ENCODE results near the gene COG2.
"Not testable (repeated sequence)": the region's sequence is repeated elsewhere in the genome, so short reads cannot be mapped to it uniquely, and the experiment has no call there.

Gene COG2

GRCh38 chr1:230642263-230642959 lies at the start of gene COG2:
Gene COG2 (plus strand): TSS chr1:230642481. CDS start chr1:230642607, 126 bp downstream.
- DNase-seq (ENCODE audit: low spot score), result peak; percentile 95
- TF ChIP-seq, protein P1, sequence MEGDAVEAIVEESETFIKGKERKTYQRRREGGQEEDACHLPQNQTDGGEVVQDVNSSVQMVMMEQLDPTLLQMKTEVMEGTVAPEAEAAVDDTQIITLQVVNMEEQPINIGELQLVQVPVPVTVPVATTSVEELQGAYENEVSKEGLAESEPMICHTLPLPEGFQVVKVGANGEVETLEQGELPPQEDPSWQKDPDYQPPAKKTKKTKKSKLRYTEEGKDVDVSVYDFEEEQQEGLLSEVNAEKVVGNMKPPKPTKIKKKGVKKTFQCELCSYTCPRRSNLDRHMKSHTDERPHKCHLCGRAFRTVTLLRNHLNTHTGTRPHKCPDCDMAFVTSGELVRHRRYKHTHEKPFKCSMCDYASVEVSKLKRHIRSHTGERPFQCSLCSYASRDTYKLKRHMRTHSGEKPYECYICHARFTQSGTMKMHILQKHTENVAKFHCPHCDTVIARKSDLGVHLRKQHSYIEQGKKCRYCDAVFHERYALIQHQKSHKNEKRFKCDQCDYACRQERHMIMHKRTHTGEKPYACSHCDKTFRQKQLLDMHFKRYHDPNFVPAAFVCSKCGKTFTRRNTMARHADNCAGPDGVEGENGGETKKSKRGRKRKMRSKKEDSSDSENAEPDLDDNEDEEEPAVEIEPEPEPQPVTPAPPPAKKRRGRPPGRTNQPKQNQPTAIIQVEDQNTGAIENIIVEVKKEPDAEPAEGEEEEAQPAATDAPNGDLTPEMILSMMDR (IDR thresholded peaks at IDR 0.05; ENCODE audit: extremely low read depth, missing control alignments), result peak; percentile 94

DNA sequence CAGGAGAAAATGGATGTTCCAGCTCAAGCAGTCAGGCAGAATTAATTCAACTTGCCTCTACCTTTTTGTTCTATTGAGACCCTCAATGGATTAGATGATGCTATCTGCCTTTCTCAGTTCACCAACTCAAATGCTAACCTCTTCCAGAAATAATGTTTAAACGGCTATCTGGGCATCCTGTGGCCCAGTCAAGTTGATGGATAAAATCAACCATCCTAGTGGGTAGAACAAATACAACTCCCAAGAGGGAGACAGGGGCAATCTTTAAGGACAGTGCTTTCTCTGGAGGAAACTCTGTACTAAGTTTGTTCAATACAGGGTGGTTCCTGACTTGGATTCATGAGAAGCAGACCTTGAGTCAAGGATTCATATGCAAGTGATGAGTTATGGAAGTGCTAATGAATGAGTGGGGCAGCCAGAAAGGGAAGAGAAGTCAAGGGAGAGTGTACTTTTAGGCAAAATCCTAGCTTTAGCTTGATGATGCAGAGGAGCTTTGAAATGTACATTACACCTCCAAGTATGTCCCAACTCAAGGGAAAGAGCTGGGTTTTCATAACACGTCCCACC lies 49.4 kb upstream of the COG2 start:
- TF ChIP-seq, protein P1 (IDR thresholded peaks at IDR 0.05; ENCODE audit: extremely low read depth, missing control alignments), result no peak
- DNase-seq (ENCODE audit: low spot score), result no peak

GRCh38 chr1:230594214-230594773 lies 48.0 kb upstream of the COG2 start:
- TF ChIP-seq, protein P1 (IDR thresholded peaks at IDR 0.05; ENCODE audit: extremely low read depth, missing control alignments), result no peak
- no peak for DNase-seq (ENCODE audit: low spot score)

- TF ChIP-seq, protein P1 (IDR thresholded peaks at IDR 0.05; ENCODE audit: extremely low read depth, missing control alignments), result no peak
- no peak for DNase-seq (ENCODE audit: low spot score)
These were observed 47.1 kb upstream of the COG2 start for GRCh38 chr1:230595181-230595580.

- no peak for DNase-seq (ENCODE audit: low spot score)
- TF ChIP-seq, protein P1 (IDR thresholded peaks at IDR 0.05; ENCODE audit: extremely low read depth, missing control alignments), result no peak
These were observed 46.0 kb upstream of the COG2 start for GRCh38 chr1:230596306-230596705.

DNA sequence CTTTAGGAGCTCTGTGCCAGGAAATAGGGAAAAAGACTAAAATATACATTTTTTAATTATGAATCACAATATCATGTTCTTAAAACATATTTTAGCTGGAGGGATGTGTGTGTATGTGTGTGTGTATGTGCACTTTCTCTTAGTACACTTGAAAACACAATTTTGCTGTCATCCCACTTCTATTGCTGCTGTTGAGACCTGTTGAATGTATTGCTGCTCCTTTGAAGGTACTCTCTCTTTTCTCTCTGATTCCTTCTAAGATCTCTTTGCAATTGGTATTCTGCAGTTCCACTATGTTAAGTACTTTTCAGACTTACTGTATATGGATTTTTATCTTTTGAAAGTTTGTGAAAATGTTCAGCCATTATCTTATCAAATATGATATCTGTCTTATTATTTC lies 43.5 kb upstream of the COG2 start:
- TF ChIP-seq, protein P1 (IDR thresholded peaks at IDR 0.05; ENCODE audit: extremely low read depth, missing control alignments), result no peak
- DNase-seq (ENCODE audit: low spot score), result no peak

DNA sequence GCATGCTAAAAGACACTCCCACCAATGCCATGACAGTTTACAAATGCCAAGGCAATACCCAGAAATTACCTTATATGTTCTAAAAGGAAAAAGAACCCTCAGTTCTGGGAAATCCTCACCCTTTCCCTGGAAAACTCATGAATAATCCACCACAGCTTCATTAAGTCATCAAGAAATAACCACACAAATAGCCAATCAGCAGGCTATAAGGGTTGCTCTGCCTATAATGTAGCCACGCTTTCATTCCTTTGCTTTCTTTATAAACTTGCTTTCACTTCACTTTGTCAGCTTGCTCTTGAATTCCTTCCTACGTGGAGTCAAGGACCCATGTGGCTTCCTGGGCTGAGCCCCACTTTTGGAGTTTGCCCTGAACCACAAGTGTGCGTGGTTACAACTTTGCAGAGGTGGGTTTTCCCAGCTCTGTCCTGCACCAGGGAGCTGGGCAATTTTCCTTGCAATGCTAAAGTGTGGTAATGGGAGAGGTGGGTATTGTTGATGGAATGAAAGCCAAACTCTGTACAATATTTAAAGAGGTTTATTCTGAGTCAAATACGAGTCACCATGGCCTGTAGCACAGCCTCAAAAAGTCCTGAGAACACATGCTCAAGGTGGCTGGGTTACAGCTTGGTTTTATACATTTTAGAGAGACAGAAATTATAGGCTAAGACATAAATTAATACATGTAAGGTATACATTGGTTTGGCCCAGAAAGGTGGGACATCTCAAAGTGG lies 42.2 kb upstream of the COG2 start:
- no peak for DNase-seq (ENCODE audit: low spot score)
- TF ChIP-seq, protein P1 (IDR thresholded peaks at IDR 0.05; ENCODE audit: extremely low read depth, missing control alignments), result no peak

DNA sequence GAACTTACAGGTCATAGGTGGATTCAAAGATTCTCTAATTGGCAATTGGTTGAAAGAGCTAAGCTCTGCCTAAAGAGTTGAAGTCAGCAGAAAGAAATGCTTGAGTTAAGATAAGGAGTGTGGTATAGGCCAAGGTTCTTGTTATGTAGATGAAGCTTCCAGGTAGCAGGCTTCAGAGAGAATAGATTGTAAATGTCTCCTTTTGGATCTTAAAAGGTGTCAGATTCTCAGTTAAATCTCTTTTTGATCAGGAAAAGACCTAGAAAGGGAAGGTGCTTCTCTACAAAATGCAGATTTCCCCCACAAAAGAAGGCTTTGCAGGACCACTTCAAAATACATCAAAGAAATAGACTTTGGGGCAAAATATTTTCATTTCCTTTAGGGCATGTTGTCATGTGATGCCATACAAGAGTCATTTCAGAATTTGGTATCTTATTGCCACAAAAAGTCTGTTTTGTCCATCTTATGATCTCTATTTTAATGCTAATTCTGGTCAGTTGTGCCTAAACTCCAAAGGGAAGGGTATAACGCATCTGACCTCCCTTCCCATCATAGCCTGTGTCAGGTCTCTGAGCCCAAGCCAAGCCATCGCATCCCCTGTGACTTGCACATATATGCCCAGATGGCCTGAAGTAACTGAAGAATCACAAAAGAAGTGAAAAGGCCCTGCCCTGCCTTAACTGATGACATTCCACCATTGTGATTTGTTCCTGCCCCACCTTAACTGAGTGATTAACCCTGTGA lies 41.5 kb upstream of the COG2 start:
- not testable (repeated sequence) for DNase-seq (ENCODE audit: low spot score)

Measured in GM20000 (cell line).